ENCODE measurements around the gene LTB4R. TPM values are rescaled to one million over a fixed set of nuclear protein-coding genes. Genes with fewer than 3 reads are reported as not detected.
A peak's percentile ranks its signal among the peaks of the same experiment; 100 is the strongest.

LTB4R gene
- total and polyA plus RNA-seq, 9 of the 15 experiments (the other 6 are each of a cell fraction or from before 2014, with no cell fraction given), result 0.38 to 10.5 (median 2.8) TPM

DNA sequence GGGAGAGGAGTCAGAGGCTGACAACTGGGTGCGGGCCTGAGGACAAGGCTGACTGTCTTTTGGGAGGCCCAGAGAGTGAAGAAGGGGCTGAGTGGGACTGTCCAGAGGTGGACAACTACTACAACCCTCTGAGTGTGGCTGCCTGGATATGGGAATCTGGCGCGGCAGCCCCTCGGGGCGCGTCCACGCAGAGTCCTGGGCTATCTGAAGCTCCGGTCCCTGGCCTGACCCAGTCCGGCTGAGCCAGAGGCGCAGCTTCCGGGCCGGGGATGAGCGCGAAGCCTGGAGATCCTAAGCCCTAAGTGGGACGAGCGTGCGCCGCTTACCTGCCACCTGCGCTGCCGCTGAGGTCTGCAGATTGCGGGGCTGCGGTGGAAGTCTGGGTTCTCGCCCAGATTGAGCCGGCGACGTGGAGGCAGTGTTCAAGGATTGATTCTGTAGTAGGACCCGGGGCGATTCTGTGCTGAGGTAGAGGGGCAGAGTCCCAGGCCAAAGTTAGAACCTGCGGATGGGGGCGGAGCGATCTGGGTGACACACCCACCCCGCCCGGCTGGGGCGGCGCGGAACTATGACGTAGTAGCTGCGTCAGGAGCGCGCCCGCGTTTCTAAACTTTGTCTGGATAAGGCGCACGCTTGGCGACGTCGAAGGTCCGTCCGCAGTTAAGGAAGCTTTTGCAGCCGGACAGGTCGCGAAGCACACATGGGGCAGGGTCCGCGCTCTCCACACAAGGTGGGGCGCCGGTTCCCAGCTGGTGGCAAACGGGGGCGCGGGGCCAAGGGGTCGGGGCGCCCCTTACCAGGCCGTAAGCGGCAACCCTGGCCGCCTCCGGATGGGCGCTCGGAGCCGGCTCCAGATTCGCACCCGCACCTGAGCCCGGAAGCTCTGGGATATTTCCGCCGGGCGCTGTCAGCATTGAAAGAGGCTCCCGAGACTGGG lies 11.8 kb upstream of the LTB4R start, which contains the start of the genes DHRS1 and NOP9 (continued):
- TF ChIP-seq, protein P1, sequence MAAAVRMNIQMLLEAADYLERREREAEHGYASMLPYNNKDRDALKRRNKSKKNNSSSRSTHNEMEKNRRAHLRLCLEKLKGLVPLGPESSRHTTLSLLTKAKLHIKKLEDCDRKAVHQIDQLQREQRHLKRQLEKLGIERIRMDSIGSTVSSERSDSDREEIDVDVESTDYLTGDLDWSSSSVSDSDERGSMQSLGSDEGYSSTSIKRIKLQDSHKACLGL (CRISPR knock-in tag; IDR thresholded peaks at IDR 0.05; ENCODE audit: borderline replicate concordance, poor library complexity, severe bottlenecking), result no peak
- no peak for TF ChIP-seq THRAP3 (IDR thresholded peaks at IDR 0.05; ENCODE audit: borderline replicate concordance)
- no peak for TF ChIP-seq ZKSCAN3 (CRISPR knock-in tag; IDR thresholded peaks at IDR 0.05)
- TF ChIP-seq, protein P2, sequence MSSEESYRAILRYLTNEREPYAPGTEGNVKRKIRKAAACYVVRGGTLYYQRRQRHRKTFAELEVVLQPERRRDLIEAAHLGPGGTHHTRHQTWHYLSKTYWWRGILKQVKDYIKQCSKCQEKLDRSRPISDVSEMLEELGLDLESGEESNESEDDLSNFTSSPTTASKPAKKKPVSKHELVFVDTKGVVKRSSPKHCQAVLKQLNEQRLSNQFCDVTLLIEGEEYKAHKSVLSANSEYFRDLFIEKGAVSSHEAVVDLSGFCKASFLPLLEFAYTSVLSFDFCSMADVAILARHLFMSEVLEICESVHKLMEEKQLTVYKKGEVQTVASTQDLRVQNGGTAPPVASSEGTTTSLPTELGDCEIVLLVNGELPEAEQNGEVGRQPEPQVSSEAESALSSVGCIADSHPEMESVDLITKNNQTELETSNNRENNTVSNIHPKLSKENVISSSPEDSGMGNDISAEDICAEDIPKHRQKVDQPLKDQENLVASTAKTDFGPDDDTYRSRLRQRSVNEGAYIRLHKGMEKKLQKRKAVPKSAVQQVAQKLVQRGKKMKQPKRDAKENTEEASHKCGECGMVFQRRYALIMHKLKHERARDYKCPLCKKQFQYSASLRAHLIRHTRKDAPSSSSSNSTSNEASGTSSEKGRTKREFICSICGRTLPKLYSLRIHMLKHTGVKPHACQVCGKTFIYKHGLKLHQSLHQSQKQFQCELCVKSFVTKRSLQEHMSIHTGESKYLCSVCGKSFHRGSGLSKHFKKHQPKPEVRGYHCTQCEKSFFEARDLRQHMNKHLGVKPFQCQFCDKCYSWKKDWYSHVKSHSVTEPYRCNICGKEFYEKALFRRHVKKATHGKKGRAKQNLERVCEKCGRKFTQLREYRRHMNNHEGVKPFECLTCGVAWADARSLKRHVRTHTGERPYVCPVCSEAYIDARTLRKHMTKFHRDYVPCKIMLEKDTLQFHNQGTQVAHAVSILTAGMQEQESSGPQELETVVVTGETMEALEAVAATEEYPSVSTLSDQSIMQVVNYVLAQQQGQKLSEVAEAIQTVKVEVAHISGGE (CRISPR knock-in tag; IDR thresholded peaks at IDR 0.05), result peak in 1 of 3 experiments; percentile 69; a peak in 2 of 6 replicates
- peak; percentile 89 for TF ChIP-seq MXI1 (IDR thresholded peaks at IDR 0.05; ENCODE audit: low read depth, low read length)
- TF ChIP-seq, protein P3, sequence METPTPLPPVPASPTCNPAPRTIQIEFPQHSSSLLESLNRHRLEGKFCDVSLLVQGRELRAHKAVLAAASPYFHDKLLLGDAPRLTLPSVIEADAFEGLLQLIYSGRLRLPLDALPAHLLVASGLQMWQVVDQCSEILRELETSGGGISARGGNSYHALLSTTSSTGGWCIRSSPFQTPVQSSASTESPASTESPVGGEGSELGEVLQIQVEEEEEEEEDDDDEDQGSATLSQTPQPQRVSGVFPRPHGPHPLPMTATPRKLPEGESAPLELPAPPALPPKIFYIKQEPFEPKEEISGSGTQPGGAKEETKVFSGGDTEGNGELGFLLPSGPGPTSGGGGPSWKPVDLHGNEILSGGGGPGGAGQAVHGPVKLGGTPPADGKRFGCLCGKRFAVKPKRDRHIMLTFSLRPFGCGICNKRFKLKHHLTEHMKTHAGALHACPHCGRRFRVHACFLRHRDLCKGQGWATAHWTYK (CRISPR knock-in tag; IDR thresholded peaks at IDR 0.05), result no peak
- TF ChIP-seq BRD4 (IDR thresholded peaks at IDR 0.05), result no peak
- TF ChIP-seq PHB (CRISPR knock-in tag; IDR thresholded peaks at IDR 0.05), result no peak
- TF ChIP-seq, protein P4, sequence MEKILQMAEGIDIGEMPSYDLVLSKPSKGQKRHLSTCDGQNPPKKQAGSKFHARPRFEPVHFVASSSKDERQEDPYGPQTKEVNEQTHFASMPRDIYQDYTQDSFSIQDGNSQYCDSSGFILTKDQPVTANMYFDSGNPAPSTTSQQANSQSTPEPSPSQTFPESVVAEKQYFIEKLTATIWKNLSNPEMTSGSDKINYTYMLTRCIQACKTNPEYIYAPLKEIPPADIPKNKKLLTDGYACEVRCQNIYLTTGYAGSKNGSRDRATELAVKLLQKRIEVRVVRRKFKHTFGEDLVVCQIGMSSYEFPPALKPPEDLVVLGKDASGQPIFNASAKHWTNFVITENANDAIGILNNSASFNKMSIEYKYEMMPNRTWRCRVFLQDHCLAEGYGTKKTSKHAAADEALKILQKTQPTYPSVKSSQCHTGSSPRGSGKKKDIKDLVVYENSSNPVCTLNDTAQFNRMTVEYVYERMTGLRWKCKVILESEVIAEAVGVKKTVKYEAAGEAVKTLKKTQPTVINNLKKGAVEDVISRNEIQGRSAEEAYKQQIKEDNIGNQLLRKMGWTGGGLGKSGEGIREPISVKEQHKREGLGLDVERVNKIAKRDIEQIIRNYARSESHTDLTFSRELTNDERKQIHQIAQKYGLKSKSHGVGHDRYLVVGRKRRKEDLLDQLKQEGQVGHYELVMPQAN (IDR thresholded peaks at IDR 0.05; ENCODE audit: borderline replicate concordance), result peak; percentile 81; the same call in 1 of the 2 replicates
- peak; percentile 89; the same call in 1 of the 2 replicates for TF ChIP-seq KLF13 (tag; IDR thresholded peaks at IDR 0.05; ENCODE audit: borderline replicate concordance, low read depth)
- peak; percentile 73 for TF ChIP-seq JUND (IDR thresholded peaks at IDR 0.05; ENCODE audit: borderline replicate concordance, low read depth, low read length)
- no peak; the same call in 2 of the 3 replicates for TF ChIP-seq JUND (tag; IDR thresholded peaks at IDR 0.05; ENCODE audit: borderline replicate concordance, low read depth, low read length)
- no peak for TF ChIP-seq POLR2AphosphoS2 (IDR thresholded peaks at IDR 0.05; ENCODE audit: low read length)
- TF ChIP-seq, protein P5, sequence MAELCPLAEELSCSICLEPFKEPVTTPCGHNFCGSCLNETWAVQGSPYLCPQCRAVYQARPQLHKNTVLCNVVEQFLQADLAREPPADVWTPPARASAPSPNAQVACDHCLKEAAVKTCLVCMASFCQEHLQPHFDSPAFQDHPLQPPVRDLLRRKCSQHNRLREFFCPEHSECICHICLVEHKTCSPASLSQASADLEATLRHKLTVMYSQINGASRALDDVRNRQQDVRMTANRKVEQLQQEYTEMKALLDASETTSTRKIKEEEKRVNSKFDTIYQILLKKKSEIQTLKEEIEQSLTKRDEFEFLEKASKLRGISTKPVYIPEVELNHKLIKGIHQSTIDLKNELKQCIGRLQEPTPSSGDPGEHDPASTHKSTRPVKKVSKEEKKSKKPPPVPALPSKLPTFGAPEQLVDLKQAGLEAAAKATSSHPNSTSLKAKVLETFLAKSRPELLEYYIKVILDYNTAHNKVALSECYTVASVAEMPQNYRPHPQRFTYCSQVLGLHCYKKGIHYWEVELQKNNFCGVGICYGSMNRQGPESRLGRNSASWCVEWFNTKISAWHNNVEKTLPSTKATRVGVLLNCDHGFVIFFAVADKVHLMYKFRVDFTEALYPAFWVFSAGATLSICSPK (IDR thresholded peaks at IDR 0.05; ENCODE audit: borderline replicate concordance), result no peak
- peak; percentile 58 for TF ChIP-seq CXXC5 (CRISPR knock-in tag; IDR thresholded peaks at IDR 0.05)
- no peak for TF ChIP-seq KAT2B (IDR thresholded peaks at IDR 0.05; ENCODE audit: low read depth, low read length)
- TF ChIP-seq EP400 (IDR thresholded peaks at IDR 0.05), result peak; percentile 75

All from K562 (cell line).